Spleen (tissue), 7 donors: ENCODE results near the gene RNF187.

Experiments used
- POLR2A ChIP-seq, 3 donors: fragments of 450-650 bp; IDR thresholded peaks; one replicate each; pipeline ENCODE4 v1.5.1; 2017; ENCODE audit warnings: antibody characterized with exemption in 3 of 3, mild to moderate bottlenecking in 1 of 3
- TF ChIP-seq, protein P1 (sequence below), 11 experiments: fragments of 200-600 bp in 7 of 11; fragments of 450-650 bp in 4 of 11; sonication (generic) in 4 of 11; IDR thresholded peaks in 8 of 11; conservative IDR thresholded peaks in 3 of 11; 1 replicate in 7 of 11; 2 replicates in 4 of 11; pipeline versions ENCODE4 v1.4.0 to v1.8.0; 2016 to 2021; ENCODE audit warnings: antibody characterized with exemption in 11 of 11, inconsistent platforms in 4 of 11, mild to moderate bottlenecking in 1 of 11
- donor health status: DM: no; HTN: no; CAD: no; lungs with moderate emphysema.
- donor health status: DM: no; HTN: no; CAD: no.
- donor health status: DM: no; HTN: no; CAD: no.

GRCh38 chr1:228487336-228488124, at the start of gene RNF187:
- TF ChIP-seq, protein P1, sequence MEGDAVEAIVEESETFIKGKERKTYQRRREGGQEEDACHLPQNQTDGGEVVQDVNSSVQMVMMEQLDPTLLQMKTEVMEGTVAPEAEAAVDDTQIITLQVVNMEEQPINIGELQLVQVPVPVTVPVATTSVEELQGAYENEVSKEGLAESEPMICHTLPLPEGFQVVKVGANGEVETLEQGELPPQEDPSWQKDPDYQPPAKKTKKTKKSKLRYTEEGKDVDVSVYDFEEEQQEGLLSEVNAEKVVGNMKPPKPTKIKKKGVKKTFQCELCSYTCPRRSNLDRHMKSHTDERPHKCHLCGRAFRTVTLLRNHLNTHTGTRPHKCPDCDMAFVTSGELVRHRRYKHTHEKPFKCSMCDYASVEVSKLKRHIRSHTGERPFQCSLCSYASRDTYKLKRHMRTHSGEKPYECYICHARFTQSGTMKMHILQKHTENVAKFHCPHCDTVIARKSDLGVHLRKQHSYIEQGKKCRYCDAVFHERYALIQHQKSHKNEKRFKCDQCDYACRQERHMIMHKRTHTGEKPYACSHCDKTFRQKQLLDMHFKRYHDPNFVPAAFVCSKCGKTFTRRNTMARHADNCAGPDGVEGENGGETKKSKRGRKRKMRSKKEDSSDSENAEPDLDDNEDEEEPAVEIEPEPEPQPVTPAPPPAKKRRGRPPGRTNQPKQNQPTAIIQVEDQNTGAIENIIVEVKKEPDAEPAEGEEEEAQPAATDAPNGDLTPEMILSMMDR (IDR thresholded peaks at IDR 0.05 in 8 of 11, conservative IDR thresholded peaks at IDR 0.05 in 3 of 11) = no peak
- TF ChIP-seq POLR2A (IDR thresholded peaks at IDR 0.05) = no peak
